Vagina (tissue), 2 donors: ENCODE measurements around the gene RAMACL. TPM values are rescaled to one million over a fixed set of nuclear protein-coding genes. Genes with fewer than 3 reads are reported as not detected.

ENCODE experiments used
- DNase-seq, 2 donors: peaks; one replicate each; pipeline ENCODE4 v3.0.0-alpha.2; 2017; ENCODE audit errors: extremely low spot score in 2 of 2
- H3K27ac ChIP-seq: fragments of 200-600 bp; sonication (generic); one replicate; pipeline ENCODE4 v1.5.1; 2019
- H3K27me3 ChIP-seq: fragments of 200-600 bp; sonication (generic); one replicate; pipeline ENCODE4 v1.5.1; 2019
- H3K36me3 ChIP-seq, 2 donors: fragments of 200-600 bp; sonication (generic); one replicate each; pipeline ENCODE4 v1.5.1; 2017 to 2019
- H3K4me1 ChIP-seq: fragments of 200-600 bp; sonication (generic); one replicate; pipeline ENCODE4 v1.5.1; 2019
- H3K4me3 ChIP-seq, 2 donors: fragments of 200-600 bp; sonication (generic); 1 replicate in 1 of 2; 2 replicates in 1 of 2; pipeline ENCODE4 v1.5.1; 2016 to 2019
- H3K9me3 ChIP-seq: fragments of 200-600 bp; sonication (generic); one replicate; pipeline ENCODE4 v1.5.1; 2019
- CTCF ChIP-seq, 3 experiments: fragments of 450-650 bp in 2 of 3; fragments of 200-600 bp in 1 of 3; sonication (generic) in 1 of 3; IDR thresholded peaks; one replicate each; pipeline ENCODE4 v1.5.1; 2017 to 2019; ENCODE audit warnings: antibody characterized with exemption in 3 of 3, mild to moderate bottlenecking in 2 of 3, moderate library complexity in 2 of 3
- POLR2A ChIP-seq, 2 donors: fragments of 450-650 bp; IDR thresholded peaks; one replicate each; pipeline ENCODE4 v1.6.1; 2017; ENCODE audit warnings: antibody characterized with exemption in 2 of 2, mild to moderate bottlenecking in 2 of 2, moderate library complexity in 2 of 2
- POLR2AphosphoS5 ChIP-seq, 2 donors: sonication (generic); formaldehyde crosslinking; IDR thresholded peaks; one replicate each; pipeline ENCODE4 v1.9.0; 2017; ENCODE audit warnings: antibody characterized with exemption in 2 of 2, mild to moderate bottlenecking in 2 of 2, low read depth in 1 of 2; ENCODE audit not compliant: insufficient read depth in 1 of 2
- intact Hi-C: fragments of 100-400 bp; cut with DNase I; formaldehyde crosslinking; loops from one replicate; pipeline ENCODE4 v1.15.1; 2023
- total RNA-seq: library from RNA; depleted of rRNA; stranded (reverse); fragments of >200 nt; gene quantifications from one replicate; pipeline ENCODE4 v1.2.3, GENCODE V29; 2016

Gene RAMACL
- total RNA-seq, 1 donor from 2014 or later, result 2.2 TPM

- no peak for DNase-seq
- TF ChIP-seq CTCF (IDR thresholded peaks at IDR 0.05) (no peak), POLR2AphosphoS5 (IDR thresholded peaks at IDR 0.05; ENCODE audit: insufficient read depth in 1 of 2, low read depth in 1 of 2) (no peak), POLR2A (IDR thresholded peaks at IDR 0.05) (no peak)
- peak overlapping the region; percentile 87 for H3K27ac ChIP-seq
- peaks cover 33% of the 10 kb centered on the region for H3K4me1 ChIP-seq
- H3K4me3 ChIP-seq, result no peak overlapping the region
- no peaks in the 10 kb centered on the region for H3K27me3 ChIP-seq
- H3K9me3 ChIP-seq, result no peaks in the 10 kb centered on the region
- intact Hi-C loops, result no loop called here
- H3K36me3 ChIP-seq, result no peaks in the 10 kb centered on the region
Observed at GRCh38 chr6:166596776-166597507, 10.5 kb upstream of the RAMACL start.

GRCh38 chr6:166595949-166596348 lies 9.5 kb upstream of the RAMACL start:
- Histone ChIP-seq H3K4me1 (peaks cover 37% of the 10 kb centered on the region), H3K27me3 (no peaks in the 10 kb centered on the region), H3K36me3 (no peaks in the 10 kb centered on the region), H3K4me3 (no peak overlapping the region), H3K27ac (peak overlapping the region; percentile 87), H3K9me3 (no peaks in the 10 kb centered on the region)
- no peak for DNase-seq
- TF ChIP-seq POLR2A (IDR thresholded peaks at IDR 0.05), result no peak
- no peak for TF ChIP-seq POLR2AphosphoS5 (IDR thresholded peaks at IDR 0.05; ENCODE audit: insufficient read depth in 1 of 2, low read depth in 1 of 2)
- TF ChIP-seq CTCF (IDR thresholded peaks at IDR 0.05), result no peak
- intact Hi-C loops, result no loop called here

- H3K27ac ChIP-seq, result peak overlapping the region; percentile 52
- intact Hi-C loops, result no loop called here
- TF ChIP-seq POLR2A (IDR thresholded peaks at IDR 0.05) (no peak), CTCF (IDR thresholded peaks at IDR 0.05) (no peak), POLR2AphosphoS5 (IDR thresholded peaks at IDR 0.05; ENCODE audit: insufficient read depth in 1 of 2, low read depth in 1 of 2) (no peak)
Observed at GRCh38 chr6:166595061-166595780, 8.7 kb upstream of the RAMACL start.

GRCh38 chr6:166592821-166593220 lies 6.3 kb upstream of the RAMACL start:
- no peak for DNase-seq
- Histone ChIP-seq H3K4me1 (peaks cover 42% of the 10 kb centered on the region), H3K27ac (no peak overlapping the region), H3K36me3 (no peaks in the 10 kb centered on the region), H3K9me3 (no peaks in the 10 kb centered on the region), H3K4me3 (no peak overlapping the region), H3K27me3 (no peaks in the 10 kb centered on the region)
- intact Hi-C loops, result no loop called here
- no peak for TF ChIP-seq POLR2A (IDR thresholded peaks at IDR 0.05)
- TF ChIP-seq POLR2AphosphoS5 (IDR thresholded peaks at IDR 0.05; ENCODE audit: insufficient read depth in 1 of 2, low read depth in 1 of 2), result no peak
- no peak for TF ChIP-seq CTCF (IDR thresholded peaks at IDR 0.05)

More at GRCh38 chr6:166595061-166595780, 8.7 kb upstream of the RAMACL start:
- no peak overlapping the region for H3K4me3 ChIP-seq
- H3K9me3 ChIP-seq, result no peaks in the 10 kb centered on the region
- DNase-seq, result no peak
- no peaks in the 10 kb centered on the region for H3K27me3 ChIP-seq
- H3K4me1 ChIP-seq, result peaks cover 40% of the 10 kb centered on the region
- no peaks in the 10 kb centered on the region for H3K36me3 ChIP-seq
